Peyer's patch (tissue), 4 donors: Measurements from ENCODE around the gene GAD1.

Experiments used
- CTCF ChIP-seq, 6 experiments: fragments of 450-650 bp in 4 of 6; fragments of 200-600 bp in 2 of 6; sonication (generic) in 1 of 6; IDR thresholded peaks; one replicate each; pipeline ENCODE4 v1.5.1; 2017 to 2019; ENCODE audit warnings: antibody characterized with exemption in 6 of 6, mild to moderate bottlenecking in 3 of 6, moderate library complexity in 1 of 6
- POLR2A ChIP-seq, 2 donors: fragments of 450-650 bp; IDR thresholded peaks; one replicate each; pipeline ENCODE4 v1.5.1; 2017; ENCODE audit warnings: antibody characterized with exemption in 2 of 2, mild to moderate bottlenecking in 2 of 2, moderate library complexity in 2 of 2

GRCh38 chr2:170847716-170848115, 31.0 kb downstream of the GAD1 start:
- TF ChIP-seq CTCF (IDR thresholded peaks at IDR 0.05) (no peak), POLR2A (IDR thresholded peaks at IDR 0.05) (no peak)
